Endometrial microvascular endothelial cells (primary cell): ENCODE results near the gene PGA4. TPM values are rescaled to one million over a fixed set of nuclear protein-coding genes. Genes with fewer than 3 reads are reported as not detected.
"Not testable (repeated sequence)": the region's sequence is repeated elsewhere in the genome, so short reads cannot be mapped to it uniquely, and the experiment has no call there.

ENCODE experiments used
- in situ Hi-C: cut with HindIII; loops from 2 replicates; pipeline ENCODE4 v1.10.0; 2017; ENCODE audit warnings: low sequenced_read_pairs, low pct_unique_long_range_greater_than_20kb; ENCODE audit errors: inconsistent ontology term
- total RNA-seq: library from RNA; depleted of rRNA; stranded (reverse); fragments of >200 nt; gene quantifications from one replicate; pipeline ENCODE4 v1.2.3, GENCODE V29; 2015; ENCODE audit errors: inconsistent ontology term

PGA4 gene
- total RNA-seq, 1 donor from 2014 or later = not detected

GRCh38 chr11:61202950-61203746, 19.0 kb upstream of the PGA4 start, which contains the start of gene PGA3:
PGA3 (plus strand) TSS chr11:61203515; CDS start chr11:61203565, 50 bp downstream.
- in situ Hi-C loops = not testable (repeated sequence)

DNA sequence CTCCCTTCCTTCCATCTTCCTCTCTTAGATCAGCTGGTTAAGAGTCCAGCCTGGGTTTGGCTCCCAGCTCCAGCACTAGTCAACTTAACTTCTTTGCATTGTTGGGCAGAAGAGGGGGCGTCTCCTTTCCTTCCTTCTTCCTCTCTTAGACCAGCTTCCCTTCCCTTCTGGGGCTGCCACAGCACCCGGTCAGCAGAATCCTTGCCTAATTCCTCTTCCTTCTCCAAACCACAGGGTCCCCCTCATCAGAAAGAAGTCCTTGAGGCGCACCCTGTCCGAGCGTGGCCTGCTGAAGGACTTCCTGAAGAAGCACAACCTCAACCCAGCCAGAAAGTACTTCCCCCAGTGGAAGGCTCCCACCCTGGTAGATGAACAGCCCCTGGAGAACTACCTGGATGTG, 18.3 kb upstream of the PGA4 start:
- in situ Hi-C loops = not testable (repeated sequence)

- in situ Hi-C loops = not testable (repeated sequence)
Measured at GRCh38 chr11:61204502-61205059, 17.6 kb upstream of the PGA4 start.

DNA sequence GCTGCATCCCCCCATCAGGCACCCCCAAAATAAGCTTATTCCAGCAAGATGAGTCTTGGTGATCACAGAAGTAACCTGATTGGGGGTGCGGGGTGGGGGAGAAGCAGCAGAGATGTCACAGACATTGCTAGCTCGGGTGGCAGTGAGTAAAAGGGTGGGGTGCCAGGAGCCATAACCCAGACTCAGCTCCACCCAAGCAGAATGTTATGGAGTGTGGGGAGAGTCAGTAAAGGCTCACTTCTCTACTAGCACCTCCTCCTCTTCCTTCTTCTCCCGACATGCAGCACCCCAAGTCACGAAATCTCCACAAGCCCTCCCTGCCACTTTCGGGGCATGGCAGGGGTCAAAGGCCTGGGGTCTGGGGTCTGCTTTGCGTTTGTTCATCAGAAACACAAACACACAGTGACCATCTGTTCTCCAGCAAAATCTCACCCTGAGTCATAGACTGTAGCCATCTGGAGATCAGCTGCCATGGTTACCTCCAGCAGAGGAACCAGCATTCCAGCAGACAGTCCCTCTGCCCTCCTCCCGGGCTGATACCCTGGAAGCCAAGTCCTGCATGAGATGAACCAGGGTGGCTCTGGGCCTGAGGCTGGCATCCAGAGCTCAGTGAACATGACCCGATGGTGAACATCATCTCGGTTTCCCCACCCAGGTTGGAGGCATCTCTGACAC, 14.4 kb upstream of the PGA4 start:
- in situ Hi-C loops = not testable (repeated sequence)

DNA sequence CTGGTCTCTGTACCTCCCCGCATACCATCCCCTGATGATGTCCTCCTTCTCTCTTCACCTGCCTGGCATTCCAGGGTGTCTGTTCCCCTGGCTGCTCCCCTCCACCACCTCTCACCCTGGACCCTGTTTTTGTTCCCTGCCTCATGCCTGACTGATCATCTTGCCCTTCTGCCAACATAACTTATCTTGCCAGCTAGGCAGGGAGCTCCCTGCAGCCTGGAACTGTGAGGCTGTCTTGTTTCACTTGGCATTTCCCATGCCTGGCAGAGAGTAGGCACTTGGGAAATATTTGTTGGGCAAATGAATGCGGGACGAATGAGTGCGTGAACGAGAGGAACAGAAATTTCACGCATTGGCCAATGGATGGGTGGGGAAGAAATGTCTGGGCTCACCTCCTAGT, 11.5 kb upstream of the PGA4 start:
- in situ Hi-C loops = not testable (repeated sequence)

GRCh38 chr11:61211327-61211952, 10.7 kb upstream of the PGA4 start:
- in situ Hi-C loops = not testable (repeated sequence)

GRCh38 chr11:61212202-61212601, 9.9 kb upstream of the PGA4 start:
- in situ Hi-C loops = not testable (repeated sequence)

- in situ Hi-C loops = not testable (repeated sequence)
Measured at GRCh38 chr11:61213711-61214324, 8.3 kb upstream of the PGA4 start.

DNA sequence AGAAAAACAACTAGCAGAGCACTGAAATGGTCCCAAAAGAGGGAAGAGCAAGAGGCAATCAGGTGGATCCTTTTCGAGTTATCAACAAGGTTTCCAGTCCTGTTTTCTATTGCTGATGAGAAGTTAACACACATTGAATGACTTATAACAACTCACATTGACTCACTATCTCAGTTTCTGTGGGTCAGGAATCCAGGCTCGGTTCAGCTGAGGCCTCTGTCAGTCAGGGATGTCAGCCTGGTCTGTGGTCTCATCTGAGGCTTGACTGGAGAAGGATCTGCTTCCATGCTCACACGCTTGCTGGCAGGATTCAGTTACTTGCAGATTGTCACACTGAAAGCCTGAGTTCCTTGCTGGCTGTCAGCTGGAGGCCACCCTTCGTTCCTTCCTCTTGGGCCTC, 3.8 kb upstream of the PGA4 start:
- in situ Hi-C loops = not testable (repeated sequence)

GRCh38 chr11:61219016-61219415, 3.1 kb upstream of the PGA4 start:
- in situ Hi-C loops = not testable (repeated sequence)

GRCh38 chr11:61222692-61223091, 545 bp downstream of the PGA4 start:
- in situ Hi-C loops = not testable (repeated sequence)

- in situ Hi-C loops = not testable (repeated sequence)
Measured at GRCh38 chr11:61226457-61227137, 4.5 kb downstream of the PGA4 start.

DNA sequence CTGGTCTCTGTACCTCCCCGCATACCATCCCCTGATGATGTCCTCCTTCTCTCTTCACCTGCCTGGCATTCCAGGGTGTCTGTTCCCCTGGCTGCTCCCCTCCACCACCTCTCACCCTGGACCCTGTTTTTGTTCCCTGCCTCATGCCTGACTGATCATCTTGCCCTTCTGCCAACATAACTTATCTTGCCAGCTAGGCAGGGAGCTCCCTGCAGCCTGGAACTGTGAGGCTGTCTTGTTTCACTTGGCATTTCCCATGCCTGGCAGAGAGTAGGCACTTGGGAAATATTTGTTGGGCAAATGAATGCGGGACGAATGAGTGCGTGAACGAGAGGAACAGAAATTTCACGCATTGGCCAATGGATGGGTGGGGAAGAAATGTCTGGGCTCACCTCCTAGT, 7.3 kb downstream of the PGA4 start:
- in situ Hi-C loops = not testable (repeated sequence)

- in situ Hi-C loops = not testable (repeated sequence)
Measured at GRCh38 chr11:61231033-61231432, 8.9 kb downstream of the PGA4 start.

GRCh38 chr11:61231585-61231984, 9.4 kb downstream of the PGA4 start:
- in situ Hi-C loops = not testable (repeated sequence)

DNA sequence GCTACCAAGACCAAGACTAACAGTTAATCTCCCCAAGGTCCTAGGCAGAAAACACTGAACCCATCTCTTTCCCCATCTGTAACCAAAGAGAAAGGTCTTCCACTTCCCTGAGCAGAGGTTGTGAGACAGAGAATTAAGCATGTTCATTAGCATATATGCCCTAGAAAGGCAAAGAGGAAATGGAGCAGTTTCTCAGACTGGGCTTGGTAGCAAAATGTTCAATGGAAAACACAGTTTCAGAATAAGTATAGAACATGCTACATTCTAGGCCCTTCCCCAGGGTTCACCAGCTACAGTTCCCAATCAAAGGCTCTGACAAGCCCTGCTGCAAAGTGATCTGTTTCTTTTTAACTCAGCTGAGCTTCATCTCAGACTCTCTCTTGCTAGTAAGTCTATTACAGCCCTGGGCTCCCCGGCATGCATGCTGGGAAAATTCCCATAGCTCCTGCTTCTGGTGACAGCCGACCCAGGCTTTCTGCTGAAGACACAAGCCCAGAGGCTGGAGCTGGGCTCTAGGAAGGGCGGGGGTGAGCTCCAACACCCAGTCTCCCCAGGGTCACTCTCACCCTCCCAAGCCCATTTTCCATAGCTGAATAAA, 10.5 kb downstream of the PGA4 start:
- in situ Hi-C loops = not testable (repeated sequence)

DNA sequence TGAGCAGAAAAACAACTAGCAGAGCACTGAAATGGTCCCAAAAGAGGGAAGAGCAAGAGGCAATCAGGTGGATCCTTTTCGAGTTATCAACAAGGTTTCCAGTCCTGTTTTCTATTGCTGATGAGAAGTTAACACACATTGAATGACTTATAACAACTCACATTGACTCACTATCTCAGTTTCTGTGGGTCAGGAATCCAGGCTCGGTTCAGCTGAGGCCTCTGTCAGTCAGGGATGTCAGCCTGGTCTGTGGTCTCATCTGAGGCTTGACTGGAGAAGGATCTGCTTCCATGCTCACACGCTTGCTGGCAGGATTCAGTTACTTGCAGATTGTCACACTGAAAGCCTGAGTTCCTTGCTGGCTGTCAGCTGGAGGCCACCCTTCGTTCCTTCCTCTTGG, 15.0 kb downstream of the PGA4 start:
- in situ Hi-C loops = not testable (repeated sequence)

DNA sequence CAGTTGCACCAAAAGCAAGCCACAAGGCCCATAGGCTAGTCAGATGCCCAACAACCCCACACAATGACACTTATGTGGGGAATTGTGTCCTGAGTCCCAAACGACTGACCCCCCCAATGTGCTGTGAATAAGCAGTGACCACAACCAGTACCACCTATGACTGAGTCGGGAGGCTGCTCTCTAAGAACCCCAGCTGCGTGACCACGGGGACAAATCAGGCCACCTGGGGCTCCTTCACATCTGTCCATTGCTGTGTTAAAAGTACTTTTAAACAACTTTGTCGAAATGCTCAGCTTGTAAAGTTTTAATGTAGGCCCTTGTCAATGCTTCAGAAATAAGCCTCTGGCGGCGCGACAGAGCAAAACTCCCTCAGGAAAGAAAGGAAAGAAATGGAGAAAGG, 18.1 kb downstream of the PGA4 start:
- in situ Hi-C loops = not testable (repeated sequence)
